Stimulated activated CD8-positive, alpha-beta memory T cell treated with anti-CD3 and anti-CD28 coated beads, Interleukin-2, amount 100 ng/mL, for 48 hours (primary cell): ENCODE results near the gene GNA12.

Experiments
- DNase-seq, 2 donors: peaks; one replicate each; pipeline ENCODE4 v3.0.0-alpha.2; 2020; ENCODE audit warnings: low read depth in 2 of 2

Gene GNA12

GRCh38 chr7:2804227-2804763 is 39.8 kb downstream of the GNA12 start:
- no peak for DNase-seq

DNA sequence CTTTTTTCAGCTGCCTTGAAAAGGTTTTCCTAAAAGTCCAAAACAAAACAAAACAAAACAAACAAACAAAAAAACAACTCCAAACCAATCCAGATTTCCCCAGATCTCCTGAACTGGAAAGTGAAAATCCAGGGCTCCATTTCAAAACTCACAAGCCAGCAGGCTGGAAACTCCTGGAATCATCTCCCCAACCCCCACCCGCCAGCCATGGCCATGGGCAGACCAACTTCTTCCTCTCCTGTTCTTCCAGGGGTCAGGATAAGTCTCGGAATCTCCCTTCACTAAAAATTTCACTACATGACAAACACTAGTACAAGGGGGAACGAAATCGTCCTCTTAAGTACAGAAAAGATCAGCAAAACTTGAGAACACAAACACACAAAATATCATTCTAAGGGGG is 40.4 kb downstream of the GNA12 start:
- DNase-seq = no peak

GRCh38 chr7:2803342-2803692 is 40.8 kb downstream of the GNA12 start:
- DNase-seq = no peak

- DNase-seq = no peak
These were observed 41.4 kb downstream of the GNA12 start for GRCh38 chr7:2802504-2803341.

DNA sequence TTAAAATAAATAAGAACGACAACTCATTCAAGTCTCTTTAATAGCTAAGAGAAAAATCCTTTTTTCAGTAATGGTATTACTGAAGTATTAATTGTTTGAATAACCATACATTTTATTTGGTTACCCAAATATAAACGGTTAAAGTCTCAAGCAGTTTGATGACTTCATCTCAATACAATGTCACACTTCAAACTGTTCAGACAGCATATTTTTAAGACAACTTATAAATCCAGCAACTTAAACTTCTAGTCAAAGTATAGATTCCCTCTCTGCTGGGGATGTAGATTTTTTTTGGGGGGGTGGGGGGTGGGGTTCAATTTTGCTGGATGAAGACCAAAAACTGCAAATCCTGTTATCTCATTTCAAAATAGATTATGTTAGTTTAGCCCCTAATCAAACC is 42.0 kb downstream of the GNA12 start:
- no peak for DNase-seq

- DNase-seq = no peak
These were observed 43.0 kb downstream of the GNA12 start for GRCh38 chr7:2800931-2801688.

DNA sequence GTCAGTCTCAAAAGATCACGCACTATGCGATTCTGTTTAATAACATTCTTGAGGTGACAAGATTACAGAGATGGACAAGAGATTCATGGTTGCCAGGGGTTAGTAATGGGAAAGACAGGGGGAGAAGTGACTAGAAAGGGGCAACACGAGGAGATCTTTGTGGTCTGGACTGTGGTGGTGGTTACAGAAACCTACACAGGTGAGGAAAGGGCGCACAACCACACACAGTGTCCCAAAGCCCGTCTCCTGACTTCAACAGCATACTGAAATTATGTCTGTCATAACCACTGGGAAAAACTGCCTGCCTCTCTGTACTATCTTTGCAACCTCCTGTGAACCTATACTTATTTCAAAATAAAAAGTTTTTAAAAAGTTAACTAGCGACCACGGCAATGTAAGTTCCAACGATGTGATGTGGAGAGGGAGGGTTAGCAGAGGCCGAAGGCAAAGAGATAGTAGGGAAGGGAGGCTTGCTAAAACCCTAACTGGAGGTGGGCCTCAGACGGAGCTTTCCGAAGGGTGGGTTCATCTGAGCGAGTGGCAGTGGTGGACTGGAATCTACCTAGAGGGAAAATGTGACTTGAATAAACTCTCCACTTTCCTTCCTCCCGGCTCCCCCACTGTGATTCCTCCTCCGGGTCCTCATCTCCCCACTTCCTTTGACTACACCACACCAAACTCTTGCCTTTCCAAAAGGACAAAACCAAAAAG is 43.7 kb downstream of the GNA12 start:
- DNase-seq = no peak

GRCh38 chr7:2799253-2799652 is 44.9 kb downstream of the GNA12 start:
- no peak for DNase-seq

DNA sequence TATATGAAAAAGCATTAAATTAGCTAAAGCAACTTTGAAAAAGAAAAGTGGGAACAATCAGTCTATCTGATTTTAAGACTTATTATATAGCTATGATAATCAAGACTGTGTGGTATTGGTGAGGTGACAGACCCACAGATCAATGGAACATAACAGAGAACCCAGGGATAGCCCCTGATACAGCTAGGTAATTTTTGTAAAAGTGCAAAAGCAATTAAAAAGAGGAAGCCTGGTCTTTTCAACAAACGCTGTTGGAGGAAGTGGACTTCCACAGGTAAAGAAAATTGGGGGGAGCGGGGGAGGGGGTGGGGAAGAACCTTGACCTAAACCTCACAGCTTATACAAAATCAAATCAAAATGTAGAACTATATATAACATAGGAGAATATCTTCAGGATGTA is 45.4 kb downstream of the GNA12 start:
- no peak for DNase-seq

- DNase-seq = no peak
These were observed 47.5 kb downstream of the GNA12 start for GRCh38 chr7:2796358-2797352.

DNA sequence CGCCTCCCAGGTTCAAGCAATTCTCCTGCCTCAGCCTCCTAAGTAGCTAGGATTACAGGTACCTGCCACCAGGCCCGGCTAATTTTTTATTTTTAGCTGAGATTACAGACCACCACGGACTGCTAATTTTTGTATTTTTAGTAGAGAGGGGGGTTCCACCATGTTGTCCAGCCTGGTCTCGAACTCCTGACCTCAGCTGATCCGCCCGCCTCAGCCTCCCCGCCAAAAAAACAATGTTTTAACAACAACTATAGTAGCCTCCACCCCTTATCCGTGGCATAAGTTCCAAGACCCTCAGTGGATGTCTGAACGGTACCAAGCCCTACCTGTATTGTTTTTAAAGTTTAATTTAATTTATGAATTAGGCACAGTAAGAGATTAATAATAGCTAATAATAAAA is 48.2 kb downstream of the GNA12 start:
- DNase-seq = no peak

DNA sequence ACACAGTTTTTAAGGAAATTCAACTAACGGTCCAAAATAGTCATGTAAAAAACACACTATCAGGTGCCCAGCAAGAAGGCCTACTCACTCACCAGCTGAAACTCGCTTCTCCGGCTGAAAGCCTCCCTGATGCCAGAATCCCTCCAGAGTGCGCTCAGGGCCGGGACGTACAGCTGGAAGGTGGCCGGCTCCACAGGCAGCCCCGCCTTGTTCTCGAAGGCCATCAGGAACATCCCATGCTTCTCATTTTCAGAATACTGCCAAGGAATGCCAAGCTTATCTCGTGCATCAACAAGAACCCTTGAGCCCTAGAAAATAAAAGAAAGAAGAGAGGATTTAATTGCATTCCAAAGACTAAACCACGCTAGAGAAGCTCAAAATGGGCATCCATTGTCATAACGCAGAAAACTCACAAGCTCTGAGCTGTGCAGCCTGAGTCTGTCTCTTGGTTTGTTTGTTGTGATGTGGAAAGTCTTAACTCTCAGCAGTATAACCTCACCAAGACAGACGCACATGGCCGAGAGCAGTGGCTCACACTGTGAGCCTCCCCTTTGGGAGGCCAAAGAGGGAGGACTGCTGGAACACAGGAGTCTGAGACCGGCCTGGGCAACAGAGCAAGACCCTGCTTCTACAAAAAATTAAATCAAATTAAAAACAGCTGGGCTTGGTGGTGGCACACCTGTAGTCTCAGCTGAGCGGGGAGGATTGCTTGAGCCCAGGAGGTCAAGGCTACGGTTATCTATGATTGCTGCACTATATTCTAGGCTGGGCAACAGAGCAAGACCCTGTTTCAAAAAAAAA is 49.1 kb downstream of the GNA12 start:
- no peak for DNase-seq

- no peak for DNase-seq
These were observed 51.1 kb downstream of the GNA12 start for GRCh38 chr7:2792856-2793487.

- DNase-seq = no peak
These were observed 51.9 kb downstream of the GNA12 start for GRCh38 chr7:2792235-2792634.

- DNase-seq = no peak
These were observed 52.7 kb downstream of the GNA12 start for GRCh38 chr7:2791390-2791789.

DNA sequence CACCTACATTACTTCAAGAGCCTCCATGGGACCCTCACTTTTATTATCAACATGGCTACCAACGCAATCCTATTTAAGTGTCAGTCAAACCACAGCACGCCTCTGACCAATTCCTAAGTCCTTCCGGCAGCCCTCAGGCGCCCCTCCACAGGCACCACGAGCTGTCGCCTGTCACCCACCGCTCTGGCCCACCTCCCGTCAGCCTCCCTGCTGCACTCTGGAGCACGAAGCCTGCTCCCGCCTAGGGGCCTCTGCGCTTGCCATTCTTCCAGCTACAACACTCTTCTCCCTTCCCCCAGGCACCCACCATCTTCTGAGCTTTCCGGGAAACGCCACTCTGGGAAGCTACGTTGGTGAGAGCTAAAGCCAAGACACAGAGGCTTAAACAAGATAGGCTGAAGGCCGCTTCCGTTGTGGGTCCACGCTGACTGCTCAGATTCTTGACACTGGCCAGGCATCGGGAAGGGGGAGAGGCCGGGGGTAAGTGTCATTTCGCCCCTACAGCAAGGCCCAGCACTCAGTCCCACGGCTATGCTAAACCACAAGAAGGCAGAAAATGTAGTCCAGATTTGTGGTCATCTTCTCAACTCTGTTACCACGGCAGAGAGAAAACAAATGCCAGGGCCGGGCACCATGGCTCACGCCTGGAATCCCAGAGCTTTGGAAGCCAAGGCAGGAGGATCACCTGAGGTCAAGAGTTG is 56.7 kb downstream of the GNA12 start:
- no peak for DNase-seq

DNA sequence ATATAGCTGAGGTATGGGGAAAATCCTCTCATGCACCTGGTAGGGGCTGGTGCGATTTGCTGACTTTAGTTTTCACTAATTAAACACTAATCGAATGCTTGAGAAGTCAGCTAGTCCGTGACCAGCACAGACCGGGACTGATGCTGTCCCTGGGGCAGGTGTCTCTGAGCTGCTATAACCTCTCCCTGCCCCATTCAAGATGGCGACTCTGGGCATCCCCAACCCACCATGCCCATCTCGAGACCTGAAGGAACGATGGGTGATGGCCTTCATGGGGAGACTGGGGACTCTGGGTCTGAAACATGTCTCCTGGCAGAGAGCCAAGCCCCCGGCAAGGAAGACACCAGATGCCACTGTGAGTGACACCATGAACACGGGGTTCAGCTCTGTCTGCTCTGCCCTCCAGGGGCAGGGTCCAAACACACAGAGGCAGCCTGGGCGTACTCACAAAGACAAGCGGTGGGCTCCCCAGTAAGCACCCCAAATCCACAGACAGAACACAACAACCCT is 57.4 kb downstream of the GNA12 start:
- no peak for DNase-seq

- DNase-seq = no peak
These were observed 59.0 kb downstream of the GNA12 start for GRCh38 chr7:2785071-2785500.

- no peak for DNase-seq
These were observed 61.5 kb downstream of the GNA12 start for GRCh38 chr7:2782565-2782964.
